Posterior vena cava (tissue), 2 donors: Measurements from ENCODE around the gene DCAF8L2. TPM values are rescaled to one million over a fixed set of nuclear protein-coding genes. Genes with fewer than 3 reads are reported as not detected.
"Not testable (repeated sequence)": the region's sequence is repeated elsewhere in the genome, so short reads cannot be mapped to it uniquely, and the experiment has no call there.

Source experiments
- DNase-seq: peaks from one replicate; pipeline ENCODE4 v3.0.0-alpha.2; 2020; ENCODE audit warnings: low spot score
- intact Hi-C, 2 donors: fragments of 100-400 bp; cut with DNase I; formaldehyde crosslinking; loops; one replicate each; pipeline versions ENCODE4 v1.14.1 to v1.14.2; 2022 to 2023
- long read RNA-seq, 2 donors: library from polyadenylated mRNA; unstranded; transcript quantifications; one replicate each; pipeline ENCODE4 v2.0.0, GENCODE V29; 2020 to 2021
- total RNA-seq, 2 donors: library from RNA; stranded (reverse); fragmentation: NEBNext Ultra II Directional; extraction: Animal tissue kit (Norgen Biotek cat#: 25700); gene quantifications; one replicate each; pipeline ENCODE4 v1.2.1, GENCODE V29; 2021
- donor health status: DM: yes; HTN: yes; CAD: no.
- donor health status: DM: yes; HTN: yes; CAD: no.

Gene DCAF8L2
- total RNA-seq: not detected
- long read RNA-seq, donor 1: 0 reads
- long read RNA-seq, donor 2: 0 reads

GRCh38 chrX:27590044-27590443 lies at the start of gene DCAF8L2:
DCAF8L2 (plus strand) TSS chrX:27590344; CDS start chrX:27746896, 156,552 bp downstream.
- DNase-seq: no peak
- intact Hi-C loops: no loop called here

- intact Hi-C loops, DNase-seq: not testable (repeated sequence)
Observed at GRCh38 chrX:27541161-27541560, 49.0 kb upstream of the DCAF8L2 start.

- no peak for DNase-seq
- intact Hi-C loops: no loop called here
Observed at GRCh38 chrX:27548624-27549023, 41.5 kb upstream of the DCAF8L2 start.

- no peak for DNase-seq
- intact Hi-C loops: no loop called here
Observed at GRCh38 chrX:27549688-27550087, 40.5 kb upstream of the DCAF8L2 start.

- intact Hi-C loops: no loop called here
Observed at GRCh38 chrX:27555514-27555913, 34.6 kb upstream of the DCAF8L2 start.

GRCh38 chrX:27565992-27566391 lies 24.2 kb upstream of the DCAF8L2 start:
- no peak for DNase-seq

More at GRCh38 chrX:27555514-27555913, 34.6 kb upstream of the DCAF8L2 start:
- DNase-seq: no peak

GRCh38 chrX:27571164-27571563 lies 19.0 kb upstream of the DCAF8L2 start:
- intact Hi-C loops: no loop called here
- DNase-seq: no peak

More at GRCh38 chrX:27565992-27566391, 24.2 kb upstream of the DCAF8L2 start:
- intact Hi-C loops: no loop called here

- intact Hi-C loops: no loop called here
- no peak for DNase-seq
Observed at GRCh38 chrX:27575565-27575964, 14.6 kb upstream of the DCAF8L2 start.

- intact Hi-C loops: no loop called here
- DNase-seq: no peak
Observed at GRCh38 chrX:27583976-27584375, 6.2 kb upstream of the DCAF8L2 start.

GRCh38 chrX:27591938-27592337 lies 1.8 kb downstream of the DCAF8L2 start:
- intact Hi-C loops: no loop called here

GRCh38 chrX:27597508-27597907 lies 7.4 kb downstream of the DCAF8L2 start:
- DNase-seq: no peak
- intact Hi-C loops: no loop called here

More at GRCh38 chrX:27591938-27592337, 1.8 kb downstream of the DCAF8L2 start:
- peak; percentile 54 for DNase-seq

GRCh38 chrX:27598312-27598711 lies 8.2 kb downstream of the DCAF8L2 start:
- intact Hi-C loops: no loop called here
- DNase-seq: peak; percentile 31

- intact Hi-C loops: no loop called here
Observed at GRCh38 chrX:27599928-27600327, 9.8 kb downstream of the DCAF8L2 start.

GRCh38 chrX:27600686-27601085 lies 10.5 kb downstream of the DCAF8L2 start:
- intact Hi-C loops: no loop called here
- DNase-seq: peak; percentile 24

More at GRCh38 chrX:27599928-27600327, 9.8 kb downstream of the DCAF8L2 start:
- no peak for DNase-seq

- intact Hi-C loops: no loop called here
- DNase-seq: no peak
Observed at GRCh38 chrX:27608671-27609070, 18.5 kb downstream of the DCAF8L2 start.

GRCh38 chrX:27619459-27619858 lies 29.3 kb downstream of the DCAF8L2 start:
- DNase-seq: no peak
- intact Hi-C loops: no loop called here

- no peak for DNase-seq
- intact Hi-C loops: no loop called here
Observed at GRCh38 chrX:27619975-27620374, 29.8 kb downstream of the DCAF8L2 start.

GRCh38 chrX:27622883-27623282 lies 32.7 kb downstream of the DCAF8L2 start:
- DNase-seq: no peak
- intact Hi-C loops: no loop called here

- DNase-seq: no peak
- intact Hi-C loops: no loop called here
Observed at GRCh38 chrX:27626066-27626465, 35.9 kb downstream of the DCAF8L2 start.

- no peak for DNase-seq
- intact Hi-C loops: no loop called here
Observed at GRCh38 chrX:27633328-27633727, 43.2 kb downstream of the DCAF8L2 start.

- no peak for DNase-seq
- intact Hi-C loops: no loop called here
Observed at GRCh38 chrX:27656581-27656980, 66.4 kb downstream of the DCAF8L2 start.

GRCh38 chrX:27660878-27661277 lies 70.7 kb downstream of the DCAF8L2 start:
- DNase-seq: no peak
- intact Hi-C loops: no loop called here
